PC-3 (cell line): ENCODE measurements around the gene BATF. TPM values are rescaled to one million over a fixed set of nuclear protein-coding genes. Genes with fewer than 3 reads are reported as not detected.

ENCODE experiments used
- ATAC-seq: fragments of 200-7000 bp; cut with Tn5 transposase; 2 replicates; pipeline ENCODE4 v1.9.1; 2020; ENCODE audit warnings: mild to moderate bottlenecking, moderate library complexity
- BruUV-seq: library from RNA; stranded (reverse); fragments of 400-500 nt; replicated peaks from 2 replicates; lab custom pipeline; 2021; lab: Mats Ljungman, UMichigan
- CTCF ChIA-PET: fragments of 300-600 bp; sonication (Branson Sonifier 250); formaldehyde crosslinking; loops from one replicate; lab custom pipeline; 2022; ENCODE audit warnings: antibody characterized with exemption; lab: Charles Lee
- POLR2A ChIA-PET: fragments of 300-600 bp; sonication (Branson Sonifier 250); formaldehyde crosslinking; loops from one replicate; lab custom pipeline; 2022; ENCODE audit warnings: antibody characterized with exemption; ENCODE audit not compliant: unreplicated experiment; lab: Charles Lee
- DNase-seq: peaks from one replicate; pipeline ENCODE4 v3.0.0-alpha.2; 2015
- H2AFZ ChIP-seq: fragments of 300-600 bp; sonication (generic); 2 replicates; pipeline ENCODE4 v1.6.0; 2016; ENCODE audit warnings: antibody characterized with exemption, low read length
- H3F3A ChIP-seq: fragments of 300-600 bp; sonication (generic); one replicate; pipeline ENCODE4 v1.6.0; 2017; ENCODE audit warnings: antibody characterized with exemption, low read length, control low read depth, mild to moderate bottlenecking; ENCODE audit not compliant: unreplicated experiment
- H3K27ac ChIP-seq: fragments of 300-600 bp; sonication (generic); 2 replicates; pipeline ENCODE4 v1.5.1; 2016; ENCODE audit warnings: mild to moderate bottlenecking, low read length
- H3K27me3 ChIP-seq: fragments of 300-600 bp; sonication (generic); 2 replicates; pipeline ENCODE4 v1.6.1; 2016; ENCODE audit warnings: low read length, mixed read lengths
- H3K36me3 ChIP-seq: fragments of 300-600 bp; sonication (generic); 2 replicates; pipeline ENCODE4 v1.6.1; 2016; ENCODE audit warnings: low read depth, mixed run types, low read length, mixed read lengths
- H3K4me1 ChIP-seq: fragments of 300-600 bp; sonication (generic); 2 replicates; pipeline ENCODE4 v1.5.1; 2016; ENCODE audit warnings: low read length; ENCODE audit not compliant: insufficient read depth
- H3K4me2 ChIP-seq: fragments of 300-600 bp; sonication (generic); 2 replicates; pipeline ENCODE4 v1.6.0; 2016; ENCODE audit warnings: low read length
- H3K4me3 ChIP-seq: fragments of 300-600 bp; sonication (generic); 2 replicates; pipeline ENCODE4 v1.5.1; 2016; ENCODE audit warnings: mild to moderate bottlenecking, low read length, mixed read lengths
- H3K79me2 ChIP-seq: fragments of 300-600 bp; sonication (generic); 2 replicates; pipeline ENCODE4 v1.6.1; 2017; ENCODE audit warnings: low read length, mixed read lengths
- H3K9ac ChIP-seq: fragments of 300-600 bp; sonication (generic); 2 replicates; pipeline ENCODE4 v1.6.0; 2016; ENCODE audit warnings: mild to moderate bottlenecking, low read length
- H3K9me2 ChIP-seq: fragments of 300-600 bp; sonication (generic); replicated peaks from 2 replicates; pipeline ENCODE4 v1.6.1; 2016; ENCODE audit warnings: mixed run types, low read length, mixed read lengths
- H3K9me3 ChIP-seq: fragments of 300-600 bp; sonication (generic); 2 replicates; pipeline ENCODE4 v1.6.1; 2016; ENCODE audit warnings: low read length, mixed read lengths
- H4K20me1 ChIP-seq: fragments of 300-600 bp; sonication (generic); 2 replicates; pipeline ENCODE4 v1.6.1; 2016; ENCODE audit warnings: low read length, mixed read lengths
- CTCF ChIP-seq: fragments of 300-600 bp; sonication (generic); conservative IDR thresholded peaks from 2 replicates; pipeline ENCODE4 v1.5.1; 2017; ENCODE audit warnings: antibody characterized with exemption, low read depth, mild to moderate bottlenecking, low read length
- EZH2 ChIP-seq: fragments of 300-600 bp; sonication (generic); IDR thresholded peaks from one replicate; pipeline ENCODE4 v1.6.1; 2017; ENCODE audit warnings: antibody characterized with exemption, mild to moderate bottlenecking, low read length; ENCODE audit not compliant: unreplicated experiment
- EZH2phosphoT487 ChIP-seq: fragments of 300-600 bp; sonication (generic); IDR thresholded peaks from 2 replicates; pipeline ENCODE4 v1.6.1; 2018; ENCODE audit warnings: mild to moderate bottlenecking, antibody characterized with exemption, low read length, borderline replicate concordance
- intact Hi-C: fragments of 100-400 bp; cut with micrococcal nuclease; formaldehyde crosslinking; loops from 2 replicates; pipeline ENCODE4 v1.9.0; 2023
- total RNA-seq: library from RNA; depleted of rRNA; stranded (reverse); fragments of >200 nt; gene quantifications from 2 replicates; pipeline ENCODE4 v1.2.3, GENCODE V29; 2014

Gene BATF
- total RNA-seq, 1 experiment from 2014 or later: not detected

- H3K4me3 ChIP-seq: peak within 1 kb of the TSS; percentile 82
- ChIA-PET CTCF (interaction anchor here (1.0 to 3.3 kb wide), 8 partner anchors 69 to 405 kb away, joined by 3 to 30 read pairs (median 6); partner anchors contain the start of genes ERG28 and TTLL5), POLR2A (interaction anchor here (0.7 kb wide), 2 partner anchors 76 to 83 kb away, joined by 3 read pairs; partner anchors contain the start of genes ERG28 and TTLL5)
- no peak for TF ChIP-seq EZH2
- TF ChIP-seq CTCF: no peak
- TF ChIP-seq EZH2phosphoT487: no peak
- H4K20me1 ChIP-seq: no peaks in the 10 kb centered on the region
- H3K36me3 ChIP-seq: no peaks in the 10 kb centered on the region
- intact Hi-C loops: loop anchor here (1.0 to 5.0 kb wide), 2 partner anchors 70 to 214 kb away; no protein-coding TSS in a partner anchor
- no peaks in the 10 kb centered on the region for H3F3A ChIP-seq
- no TSS peak for BruUV-seq
- peak within 1 kb of the TSS; percentile 99 for H2AFZ ChIP-seq
- H3K79me2 ChIP-seq: no peaks in the 10 kb centered on the region
- peak; percentile 65 for DNase-seq
- H3K27ac ChIP-seq: no peak within 1 kb of the TSS
- H3K9me2 ChIP-seq: no peaks in the 10 kb centered on the region
- no peaks in the 10 kb centered on the region for H3K9me3 ChIP-seq
- no peaks in the 10 kb centered on the region for H3K27me3 ChIP-seq
- peak; percentile 65 for ATAC-seq
- H3K4me2 ChIP-seq: peak within 1 kb of the TSS; percentile 96
- H3K4me1 ChIP-seq: peaks cover 9% of the 10 kb centered on the region
- peak within 1 kb of the TSS; percentile 36; the same call in 1 of the 2 replicates for H3K9ac ChIP-seq
These were observed 56.0 kb downstream of the BATF start, which contains the start of gene FLVCR2 for GRCh38 chr14:75578102-75578785. Gene FLVCR2 (plus strand): TSS chr14:75578620. CDS start chr14:75578973, 353 bp downstream.

- Histone ChIP-seq H3K4me2 (peak overlapping the region; percentile 96), H4K20me1 (no peaks in the 10 kb centered on the region), H3K4me3 (peak overlapping the region; percentile 82), H2AFZ (peak overlapping the region; percentile 99), H3K9me3 (no peaks in the 10 kb centered on the region), H3K36me3 (no peaks in the 10 kb centered on the region), H3K79me2 (no peaks in the 10 kb centered on the region), H3F3A (no peaks in the 10 kb centered on the region), H3K27me3 (no peaks in the 10 kb centered on the region), H3K4me1 (peaks cover 9% of the 10 kb centered on the region), H3K9ac (peak overlapping the region; percentile 36; the same call in 1 of the 2 replicates), H3K27ac (no peak overlapping the region), H3K9me2 (no peaks in the 10 kb centered on the region)
- POLR2A ChIA-PET: no interaction called here
- ATAC-seq (peak; percentile 65), DNase-seq (no peak)
- intact Hi-C loops: loop anchor here (1.0 to 5.0 kb wide), 2 partner anchors 69 to 213 kb away; no protein-coding TSS in a partner anchor
- TF ChIP-seq EZH2phosphoT487: no peak
- peak; percentile 39 for TF ChIP-seq CTCF
- CTCF ChIA-PET: interaction anchor here (1.2 to 3.3 kb wide), 3 partner anchors 75 to 404 kb away, joined by 6 to 30 read pairs (median 8); partner anchors contain the start of genes ERG28 and TTLL5
- TSS peak; percentile 61 for BruUV-seq
These were observed 56.6 kb downstream of the BATF start for GRCh38 chr14:75578786-75579337.
